ENCODE results near the gene NPLOC4.

DNA sequence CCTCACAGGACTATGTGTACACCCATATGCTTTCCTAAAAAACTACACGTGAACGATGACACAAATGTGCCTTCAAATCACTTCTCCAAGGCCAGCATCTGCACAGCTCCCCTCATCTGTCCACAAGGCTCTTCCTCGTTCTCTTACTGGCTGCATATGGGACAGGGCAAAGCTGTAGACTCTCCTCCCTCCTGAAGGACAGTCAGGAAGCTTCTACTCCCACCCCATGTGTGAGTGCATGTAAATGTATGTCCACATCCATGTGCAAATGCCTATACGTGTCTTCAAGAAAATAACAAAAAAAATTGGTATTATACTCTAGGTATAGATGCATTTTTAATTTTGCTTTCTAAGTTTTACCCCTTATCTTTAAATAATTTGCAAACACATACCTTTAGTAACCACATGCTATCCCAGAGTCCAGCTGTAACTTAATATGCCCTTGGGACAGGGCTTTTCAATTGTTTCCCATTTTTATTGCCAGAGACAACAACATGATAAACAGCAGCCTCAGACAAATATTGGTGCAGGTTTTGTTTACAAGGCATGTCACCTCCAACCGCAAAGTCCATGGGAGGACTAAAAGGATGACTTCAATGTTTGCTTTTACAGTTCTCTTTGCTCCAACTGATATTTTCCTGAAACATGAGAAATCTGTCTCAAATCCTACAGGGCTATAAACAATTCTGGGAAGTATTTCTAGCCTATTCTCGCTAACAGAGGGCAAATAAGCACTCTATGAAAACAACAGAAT, 53.1 kb downstream of the NPLOC4 start:
- TF ChIP-seq POLR2AphosphoS5 (IDR thresholded peaks at IDR 0.05; ENCODE audit: low read depth, low read length) = no peak
- TF ChIP-seq TAF1 (IDR thresholded peaks at IDR 0.05; ENCODE audit: borderline replicate concordance, insufficient read depth, low read length) = no peak
- TF ChIP-seq, protein P1, sequence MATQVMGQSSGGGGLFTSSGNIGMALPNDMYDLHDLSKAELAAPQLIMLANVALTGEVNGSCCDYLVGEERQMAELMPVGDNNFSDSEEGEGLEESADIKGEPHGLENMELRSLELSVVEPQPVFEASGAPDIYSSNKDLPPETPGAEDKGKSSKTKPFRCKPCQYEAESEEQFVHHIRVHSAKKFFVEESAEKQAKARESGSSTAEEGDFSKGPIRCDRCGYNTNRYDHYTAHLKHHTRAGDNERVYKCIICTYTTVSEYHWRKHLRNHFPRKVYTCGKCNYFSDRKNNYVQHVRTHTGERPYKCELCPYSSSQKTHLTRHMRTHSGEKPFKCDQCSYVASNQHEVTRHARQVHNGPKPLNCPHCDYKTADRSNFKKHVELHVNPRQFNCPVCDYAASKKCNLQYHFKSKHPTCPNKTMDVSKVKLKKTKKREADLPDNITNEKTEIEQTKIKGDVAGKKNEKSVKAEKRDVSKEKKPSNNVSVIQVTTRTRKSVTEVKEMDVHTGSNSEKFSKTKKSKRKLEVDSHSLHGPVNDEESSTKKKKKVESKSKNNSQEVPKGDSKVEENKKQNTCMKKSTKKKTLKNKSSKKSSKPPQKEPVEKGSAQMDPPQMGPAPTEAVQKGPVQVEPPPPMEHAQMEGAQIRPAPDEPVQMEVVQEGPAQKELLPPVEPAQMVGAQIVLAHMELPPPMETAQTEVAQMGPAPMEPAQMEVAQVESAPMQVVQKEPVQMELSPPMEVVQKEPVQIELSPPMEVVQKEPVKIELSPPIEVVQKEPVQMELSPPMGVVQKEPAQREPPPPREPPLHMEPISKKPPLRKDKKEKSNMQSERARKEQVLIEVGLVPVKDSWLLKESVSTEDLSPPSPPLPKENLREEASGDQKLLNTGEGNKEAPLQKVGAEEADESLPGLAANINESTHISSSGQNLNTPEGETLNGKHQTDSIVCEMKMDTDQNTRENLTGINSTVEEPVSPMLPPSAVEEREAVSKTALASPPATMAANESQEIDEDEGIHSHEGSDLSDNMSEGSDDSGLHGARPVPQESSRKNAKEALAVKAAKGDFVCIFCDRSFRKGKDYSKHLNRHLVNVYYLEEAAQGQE (IDR thresholded peaks at IDR 0.05; ENCODE audit: insufficient read depth in 1 of 2, low read depth in 2 of 2, low read length in 2 of 2) = no peak
- TF ChIP-seq SIN3A (IDR thresholded peaks at IDR 0.05; ENCODE audit: borderline replicate concordance, insufficient read depth, low read length) = no peak
- no peak for TF ChIP-seq FOXP2 (optimal IDR thresholded peaks at IDR 0.05; ENCODE audit: borderline replicate concordance, extremely low read depth, extremely low read length, insufficient read depth)
